ENCODE measurements around the gene ADSL.
A peak's percentile ranks its signal among the peaks of the same experiment; 100 is the strongest.

The ADSL gene

GRCh38 chr22:40421082-40421350, 74.7 kb downstream of the ADSL start:
- H4K20me1 ChIP-seq (ENCODE audit: insufficient read depth, low read length), result no peaks in the 10 kb centered on the region
- H3K27me3 ChIP-seq (replicated peaks; ENCODE audit: insufficient read depth, low read length), result no peaks in the 10 kb centered on the region
- no peak overlapping the region for H3K4me3 ChIP-seq (ENCODE audit: low read length)
- no peak for DNase-seq
- no peaks in the 10 kb centered on the region for H3K36me3 ChIP-seq (replicated peaks; ENCODE audit: insufficient read depth, low read length)
- peaks cover 7% of the 10 kb centered on the region; the same call in 1 of the 2 replicates for H3F3A ChIP-seq (ENCODE audit: insufficient read depth, low read length)
- H3K79me2 ChIP-seq (ENCODE audit: low read length), result no peaks in the 10 kb centered on the region
- H3K9me3 ChIP-seq (replicated peaks; ENCODE audit: insufficient read depth, low read length), result no peaks in the 10 kb centered on the region
- no peak overlapping the region for H3K4me2 ChIP-seq (ENCODE audit: low read depth, low read length)
- TF ChIP-seq CTCF (IDR thresholded peaks at IDR 0.05; ENCODE audit: low read length), result no peak
- TF ChIP-seq EZH2 (optimal IDR thresholded peaks at IDR 0.05; ENCODE audit: low read depth, low read length), result no peak
- TF ChIP-seq EZH2phosphoT487 (IDR thresholded peaks at IDR 0.05; ENCODE audit: low read length), result no peak
- H3K9me2 ChIP-seq (replicated peaks; ENCODE audit: insufficient read depth, low read length), result no peaks in the 10 kb centered on the region
- H2AFZ ChIP-seq (ENCODE audit: low read length), result no peak overlapping the region
- H3K9ac ChIP-seq (ENCODE audit: low read length), result no peak overlapping the region
- no peak overlapping the region for H3K27ac ChIP-seq (ENCODE audit: low read length)
- peaks cover 17% of the 10 kb centered on the region for H3K4me1 ChIP-seq (ENCODE audit: low read length)

- Histone ChIP-seq H3K9me3 (replicated peaks; ENCODE audit: insufficient read depth, low read length) (no peaks in the 10 kb centered on the region), H3K79me2 (ENCODE audit: low read length) (no peaks in the 10 kb centered on the region), H3K9me2 (replicated peaks; ENCODE audit: insufficient read depth, low read length) (no peaks in the 10 kb centered on the region), H3K4me1 (ENCODE audit: low read length) (peaks cover 17% of the 10 kb centered on the region), H3K27ac (ENCODE audit: low read length) (peak overlapping the region; percentile 50; the same call in 1 of the 2 replicates), H3K4me2 (ENCODE audit: low read depth, low read length) (no peak overlapping the region), H3K4me3 (ENCODE audit: low read length) (no peak overlapping the region), H2AFZ (ENCODE audit: low read length) (no peak overlapping the region), H3K27me3 (replicated peaks; ENCODE audit: insufficient read depth, low read length) (no peaks in the 10 kb centered on the region), H3K9ac (ENCODE audit: low read length) (no peak overlapping the region), H3K36me3 (replicated peaks; ENCODE audit: insufficient read depth, low read length) (no peaks in the 10 kb centered on the region), H3F3A (ENCODE audit: insufficient read depth, low read length) (peaks cover 7% of the 10 kb centered on the region; the same call in 1 of the 2 replicates), H4K20me1 (ENCODE audit: insufficient read depth, low read length) (no peaks in the 10 kb centered on the region)
- TF ChIP-seq EZH2phosphoT487 (IDR thresholded peaks at IDR 0.05; ENCODE audit: low read length), result no peak
- TF ChIP-seq CTCF (IDR thresholded peaks at IDR 0.05; ENCODE audit: low read length), result no peak
- TF ChIP-seq EZH2 (optimal IDR thresholded peaks at IDR 0.05; ENCODE audit: low read depth, low read length), result no peak
- DNase-seq, result no peak
Observed at GRCh38 chr22:40421941-40422340, 75.6 kb downstream of the ADSL start.

GRCh38 chr22:40422558-40423309, 76.4 kb downstream of the ADSL start:
- Histone ChIP-seq H3K27me3 (replicated peaks; ENCODE audit: insufficient read depth, low read length) (no peaks in the 10 kb centered on the region), H3K4me3 (ENCODE audit: low read length) (no peak overlapping the region), H3K9ac (ENCODE audit: low read length) (no peak overlapping the region), H3K4me1 (ENCODE audit: low read length) (peaks cover 17% of the 10 kb centered on the region), H3K9me2 (replicated peaks; ENCODE audit: insufficient read depth, low read length) (no peaks in the 10 kb centered on the region), H3F3A (ENCODE audit: insufficient read depth, low read length) (peaks cover 7% of the 10 kb centered on the region; the same call in 1 of the 2 replicates), H2AFZ (ENCODE audit: low read length) (no peak overlapping the region), H3K9me3 (replicated peaks; ENCODE audit: insufficient read depth, low read length) (no peaks in the 10 kb centered on the region), H3K79me2 (ENCODE audit: low read length) (no peaks in the 10 kb centered on the region), H4K20me1 (ENCODE audit: insufficient read depth, low read length) (no peaks in the 10 kb centered on the region), H3K4me2 (ENCODE audit: low read depth, low read length) (no peak overlapping the region), H3K36me3 (replicated peaks; ENCODE audit: insufficient read depth, low read length) (no peaks in the 10 kb centered on the region), H3K27ac (ENCODE audit: low read length) (peak overlapping the region; percentile 50; the same call in 1 of the 2 replicates)
- no peak for TF ChIP-seq CTCF (IDR thresholded peaks at IDR 0.05; ENCODE audit: low read length)
- TF ChIP-seq EZH2phosphoT487 (IDR thresholded peaks at IDR 0.05; ENCODE audit: low read length), result no peak
- TF ChIP-seq EZH2 (optimal IDR thresholded peaks at IDR 0.05; ENCODE audit: low read depth, low read length), result no peak
- DNase-seq, result peak; percentile 48
